GM19240 (cell line): ENCODE measurements around the gene ARHGAP1.
A peak's percentile ranks its signal among the peaks of the same experiment; 100 is the strongest.

Experiments
- DNase-seq: peaks from one replicate; pipeline ENCODE4 v3.0.0; 2011; ENCODE audit warnings: low spot score; ENCODE audit not compliant: insufficient read length

Gene ARHGAP1

DNA sequence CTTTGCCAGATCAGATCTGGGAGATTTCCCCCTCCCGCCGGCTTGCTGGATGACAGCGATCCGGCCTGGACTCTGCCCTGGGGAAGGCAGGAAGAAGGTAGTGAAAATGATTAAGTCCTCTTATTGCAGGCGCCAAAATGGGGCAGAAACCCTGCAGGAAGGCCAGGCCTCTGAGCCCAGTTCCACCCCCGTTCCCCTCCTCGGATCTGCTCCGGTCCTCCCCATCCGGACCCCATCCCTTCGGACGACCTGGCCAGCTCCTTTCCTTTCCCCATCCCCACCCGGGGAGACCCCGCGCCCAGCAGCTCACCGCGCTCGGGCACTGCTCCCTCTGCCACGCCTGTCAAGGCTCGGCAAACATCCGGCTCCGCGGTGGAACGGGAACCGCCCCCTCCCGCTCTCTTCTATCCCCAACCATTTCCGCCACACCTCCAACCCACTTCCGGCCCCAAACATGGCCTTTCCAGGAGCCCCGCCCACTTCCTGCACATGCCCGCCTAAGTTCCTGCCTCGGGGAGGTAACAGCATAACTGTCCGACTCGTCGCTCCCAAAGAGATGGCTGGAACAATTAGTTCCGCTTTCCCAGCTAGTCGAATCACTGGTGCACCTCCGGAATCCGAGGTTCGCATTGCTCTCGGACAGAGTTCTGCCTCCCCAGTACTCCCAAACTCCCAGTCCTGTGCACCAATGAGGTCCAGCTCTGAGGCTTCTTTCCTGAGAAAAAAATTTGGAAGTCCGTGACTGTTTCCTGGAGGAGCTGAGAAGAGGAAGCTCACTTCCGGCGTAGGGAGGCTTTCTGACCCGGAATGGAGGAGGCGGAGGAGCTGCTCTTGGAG, at the start of gene ARHGAP1, which contains the start of gene ZNF408:
Gene ARHGAP1, minus strand, starts transcription at position 379 of the 837 bp plus-strand sequence. CDS start 4,512 bp downstream, outside the sequence.
Gene ZNF408, plus strand, starts transcription at position 791 of the 837 bp plus-strand sequence. Its CDS starts 17 bp downstream, at position 808.
- DNase-seq: peak; percentile 96

DNA sequence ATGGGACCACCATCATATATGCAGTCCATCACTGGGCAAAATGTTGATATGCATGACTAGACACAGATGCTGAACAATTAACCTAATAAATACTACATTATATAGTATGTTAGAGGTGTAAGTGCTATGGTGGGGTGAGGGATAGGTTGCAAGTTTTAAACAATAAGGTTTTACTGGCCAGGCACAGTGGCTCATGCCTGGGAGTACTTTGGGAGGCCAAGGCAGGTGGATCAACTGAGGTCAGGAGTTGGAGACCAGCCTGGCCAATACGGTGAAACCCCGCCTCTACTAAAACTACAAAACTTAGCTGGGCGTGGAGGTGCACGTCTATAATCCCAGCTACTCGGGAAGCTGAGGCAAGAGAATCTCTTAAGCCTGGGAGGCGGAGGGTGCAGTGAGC, 46.7 kb upstream of the ARHGAP1 start:
- DNase-seq: no peak

DNA sequence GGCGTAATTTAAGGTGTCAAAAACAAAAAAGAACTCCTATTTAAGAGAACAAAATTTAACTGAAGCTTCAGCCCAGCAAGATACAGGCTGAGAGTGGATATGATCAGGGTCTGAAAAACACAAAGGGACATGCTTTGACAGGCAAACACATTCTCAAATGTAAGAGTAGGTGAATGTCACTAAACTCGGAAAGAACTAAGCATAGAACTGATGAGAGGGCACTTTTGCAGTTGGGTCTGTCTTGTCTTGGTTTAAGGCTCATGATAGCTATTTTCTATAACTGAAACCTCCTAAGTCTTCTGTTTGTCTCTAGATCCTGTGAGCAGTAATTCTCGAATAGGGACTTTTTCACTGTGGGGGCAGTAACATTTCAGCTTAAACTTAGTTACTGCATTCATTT, 45.6 kb upstream of the ARHGAP1 start:
- DNase-seq: no peak

DNA sequence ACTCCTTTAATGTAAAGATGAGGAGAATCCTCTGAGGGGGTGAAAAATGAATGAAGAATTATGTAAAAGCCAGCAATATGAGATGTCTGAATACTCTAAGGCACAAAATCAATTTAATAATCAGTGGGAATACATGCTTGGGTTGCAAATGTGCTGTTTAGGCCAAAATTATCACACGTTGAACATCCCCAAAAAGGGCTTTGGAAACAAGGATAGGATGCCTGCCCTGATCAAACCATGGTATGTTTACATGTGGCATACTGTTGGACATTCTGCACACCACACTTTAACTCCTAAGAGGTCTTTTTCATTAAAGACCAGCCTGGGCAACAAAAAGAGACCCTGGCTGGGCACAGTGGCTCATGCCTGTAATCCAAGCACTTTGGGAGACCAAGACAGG, 44.9 kb upstream of the ARHGAP1 start:
- no peak for DNase-seq

DNA sequence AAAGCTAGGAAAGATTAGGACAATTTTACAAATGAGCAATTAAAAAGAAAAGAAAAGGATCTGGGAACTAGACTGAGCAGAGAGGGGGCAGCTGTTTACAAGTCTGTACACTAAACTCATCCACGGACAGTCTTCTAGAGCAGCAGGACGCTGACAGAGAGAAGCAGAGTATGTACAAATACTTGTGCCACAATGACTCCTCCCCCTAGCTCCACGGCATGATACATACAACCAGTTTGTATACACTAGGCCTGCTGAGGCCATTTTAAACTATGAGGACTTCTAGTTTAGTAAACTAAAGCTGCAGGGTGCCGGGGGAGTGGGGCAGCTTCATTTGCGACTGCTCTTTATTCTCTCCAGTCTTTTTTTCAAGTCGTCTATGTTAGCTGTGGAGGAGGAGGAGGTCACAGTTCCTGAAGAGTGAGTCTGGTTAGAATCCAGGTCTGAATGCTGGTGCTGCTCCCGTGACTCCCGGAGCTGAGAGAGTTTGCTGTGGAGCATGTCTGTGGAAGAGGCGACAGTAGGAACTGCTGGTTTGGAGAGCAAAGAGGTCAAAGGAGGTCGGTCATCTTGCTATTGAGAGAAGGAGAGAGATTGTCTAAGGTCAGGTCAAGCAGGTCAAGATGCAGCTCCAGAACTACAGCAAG, 43.4 kb upstream of the ARHGAP1 start:
- no peak for DNase-seq

DNA sequence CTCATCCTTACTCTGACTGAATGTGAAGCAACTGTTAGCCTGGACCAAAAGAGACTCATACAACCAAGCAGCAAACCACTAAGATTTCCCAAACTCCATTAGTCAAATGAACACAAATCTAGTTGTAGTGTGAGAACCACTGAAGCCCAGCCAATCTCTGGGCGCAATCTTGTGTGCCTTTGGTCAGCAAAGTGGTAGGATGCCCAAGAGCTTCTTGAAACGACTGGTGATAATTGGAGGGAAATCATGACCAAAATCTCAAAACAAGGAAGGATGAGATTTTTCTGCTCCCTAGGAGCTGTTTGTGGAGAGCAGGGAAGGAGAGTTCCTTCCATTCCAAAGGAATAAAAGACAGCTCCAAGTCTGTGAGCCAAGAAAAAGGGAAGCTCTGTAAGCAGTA, 42.6 kb upstream of the ARHGAP1 start:
- no peak for DNase-seq

DNA sequence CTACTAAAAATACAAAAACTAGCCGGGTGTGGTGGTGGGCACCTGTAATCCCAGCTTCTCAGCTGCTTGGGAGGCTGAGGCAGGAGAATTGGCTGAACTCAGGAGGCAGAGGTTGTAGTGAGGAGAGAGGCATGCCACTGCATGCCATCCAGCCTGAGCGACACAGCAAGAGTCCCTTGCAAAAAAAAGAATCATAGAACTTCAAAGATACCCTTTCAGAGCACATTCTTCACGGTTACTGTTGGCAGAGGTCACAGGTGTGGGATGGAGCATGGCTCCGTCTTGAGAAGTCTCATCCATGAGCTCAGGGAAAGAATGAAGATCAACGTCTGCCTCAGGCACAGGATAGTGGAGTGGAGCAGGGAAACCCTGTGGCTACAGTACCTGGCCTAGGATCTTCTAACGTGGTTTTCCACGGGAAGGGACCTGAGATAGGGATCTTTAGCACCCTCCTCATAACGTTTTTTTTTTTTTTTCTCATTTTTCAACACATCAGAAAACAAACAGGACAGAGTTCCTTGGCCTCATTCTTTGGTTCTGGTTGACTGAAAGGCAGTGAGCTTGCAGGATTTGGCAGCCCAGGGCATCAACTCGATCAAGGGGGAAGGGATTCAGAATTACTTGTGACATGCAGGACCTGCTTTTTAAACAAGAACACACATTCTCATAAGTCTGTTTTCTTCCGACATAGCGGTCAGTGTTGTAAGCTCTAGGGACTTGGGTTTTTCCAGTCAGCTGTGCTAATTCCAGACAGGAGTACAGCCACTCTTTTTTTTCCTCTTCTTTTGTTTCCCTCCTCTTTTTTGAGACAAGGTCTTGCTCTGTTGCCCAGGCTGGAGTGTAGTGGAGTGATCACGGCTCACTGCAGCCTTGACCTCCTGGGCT, 41.4 kb upstream of the ARHGAP1 start:
- no peak for DNase-seq

DNA sequence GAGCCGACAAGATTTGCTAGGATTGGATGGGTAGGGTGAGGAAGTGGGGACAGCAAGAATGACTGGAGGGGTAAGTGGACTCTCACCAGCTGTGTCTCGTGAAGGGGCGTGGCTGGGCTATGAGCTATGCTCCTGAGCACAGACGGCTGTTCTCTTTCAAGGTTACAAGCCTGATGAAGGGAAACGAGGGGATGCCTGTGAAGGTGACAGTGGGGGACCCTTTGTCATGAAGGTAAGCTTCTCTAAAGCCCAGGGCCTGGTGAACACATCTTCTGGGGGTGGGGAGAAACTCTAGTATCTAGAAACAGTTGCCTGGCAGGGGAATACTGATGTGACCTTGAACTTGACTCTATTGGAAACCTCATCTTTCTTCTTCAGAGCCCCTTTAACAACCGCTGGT, 38.5 kb upstream of the ARHGAP1 start:
- no peak for DNase-seq

DNA sequence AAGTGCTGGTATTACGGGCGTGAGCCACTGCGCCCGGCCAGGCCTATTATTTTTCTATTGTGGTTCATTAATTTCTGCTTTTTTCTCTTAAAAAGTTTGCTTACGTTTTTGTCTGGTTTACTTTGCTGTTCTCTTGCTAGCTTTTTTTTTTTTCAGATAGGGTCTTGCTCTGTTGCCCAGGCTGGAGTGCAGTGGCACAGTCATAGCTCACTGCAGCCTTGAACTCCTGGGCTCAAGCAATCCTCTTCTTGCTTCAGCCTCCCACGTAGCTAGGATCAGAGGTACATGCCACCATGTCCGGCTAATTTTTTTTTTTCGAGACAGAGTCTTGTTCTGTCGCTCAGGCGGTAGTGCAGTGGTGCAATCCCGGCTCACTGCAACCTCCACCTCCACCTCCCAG, 37.3 kb upstream of the ARHGAP1 start:
- no peak for DNase-seq

DNA sequence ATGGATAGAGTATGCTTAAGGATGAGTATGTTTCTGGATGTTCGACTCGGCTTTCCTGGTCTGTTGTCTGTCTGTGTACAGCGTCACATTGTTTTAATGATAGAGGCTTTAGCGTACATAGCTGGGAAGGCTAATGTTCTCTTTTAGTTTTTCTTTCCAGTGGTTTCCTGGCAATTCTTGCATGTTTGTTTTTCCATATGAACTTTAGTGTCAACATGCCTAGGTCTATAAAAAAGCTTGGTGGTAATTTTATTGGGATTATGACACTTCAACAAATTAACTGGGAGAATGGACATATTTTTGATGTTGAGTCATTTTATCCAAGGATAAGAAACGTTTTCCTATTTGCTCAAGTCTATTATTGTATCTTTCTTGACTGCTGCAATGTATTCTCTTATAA, 36.2 kb upstream of the ARHGAP1 start:
- DNase-seq: no peak

DNA sequence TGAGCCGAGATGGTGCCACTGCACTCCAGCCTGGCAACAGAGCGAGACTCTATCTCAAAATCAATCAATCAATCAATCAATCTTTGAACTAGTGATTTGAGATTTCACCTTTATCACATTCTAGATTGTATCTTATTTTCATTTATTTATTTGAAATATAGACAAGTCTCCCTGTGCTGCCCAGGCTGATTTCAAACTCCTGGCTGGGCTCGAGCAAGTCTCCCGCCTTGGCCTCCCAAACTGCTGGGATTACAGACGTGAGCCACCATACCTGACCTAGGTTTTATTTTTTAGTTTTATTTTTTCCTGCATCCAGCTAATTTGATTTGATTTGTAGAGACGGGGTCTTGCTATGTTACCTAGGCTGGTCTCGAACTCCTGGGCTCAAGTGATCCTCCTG, 35.7 kb upstream of the ARHGAP1 start:
- DNase-seq: no peak

DNA sequence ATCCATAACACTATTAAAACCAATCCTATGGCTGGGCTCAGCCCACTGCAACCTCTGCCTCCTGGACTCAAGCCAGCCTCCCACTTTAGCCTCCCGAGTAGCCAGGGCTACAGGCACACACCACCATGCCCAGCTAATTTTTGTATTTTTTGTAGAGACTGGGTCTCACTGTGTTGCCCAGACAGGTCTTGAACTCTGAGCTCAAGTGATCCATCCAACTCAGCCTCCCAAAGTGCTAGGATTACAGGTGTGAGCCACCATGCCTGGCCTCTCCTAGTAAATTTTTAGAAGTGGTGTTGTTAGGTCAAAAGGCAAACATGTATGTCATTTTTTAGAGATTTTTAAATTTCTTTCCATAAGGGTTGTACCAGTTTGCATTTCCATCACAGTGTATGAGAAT, 32.8 kb upstream of the ARHGAP1 start:
- DNase-seq: no peak

DNA sequence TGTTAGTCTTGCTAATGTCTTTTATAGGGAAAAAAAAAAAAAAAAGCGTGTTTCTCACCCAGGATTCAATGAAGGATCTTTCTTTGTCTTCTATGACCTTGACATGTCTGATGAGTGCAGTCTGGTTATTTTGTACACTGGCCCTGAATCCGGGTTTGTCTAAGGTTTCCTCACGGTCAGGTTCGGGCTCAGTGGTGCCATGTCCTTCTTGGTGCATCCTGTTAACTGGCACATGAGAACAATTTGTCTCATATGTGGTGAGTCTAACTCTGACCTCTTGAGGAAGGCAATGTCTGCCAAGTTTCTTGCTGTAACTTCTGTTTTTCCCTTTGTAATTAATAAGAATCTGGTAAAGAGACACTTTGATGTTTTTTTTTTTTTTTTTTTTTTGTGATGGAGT, 31.1 kb upstream of the ARHGAP1 start:
- DNase-seq: no peak

DNA sequence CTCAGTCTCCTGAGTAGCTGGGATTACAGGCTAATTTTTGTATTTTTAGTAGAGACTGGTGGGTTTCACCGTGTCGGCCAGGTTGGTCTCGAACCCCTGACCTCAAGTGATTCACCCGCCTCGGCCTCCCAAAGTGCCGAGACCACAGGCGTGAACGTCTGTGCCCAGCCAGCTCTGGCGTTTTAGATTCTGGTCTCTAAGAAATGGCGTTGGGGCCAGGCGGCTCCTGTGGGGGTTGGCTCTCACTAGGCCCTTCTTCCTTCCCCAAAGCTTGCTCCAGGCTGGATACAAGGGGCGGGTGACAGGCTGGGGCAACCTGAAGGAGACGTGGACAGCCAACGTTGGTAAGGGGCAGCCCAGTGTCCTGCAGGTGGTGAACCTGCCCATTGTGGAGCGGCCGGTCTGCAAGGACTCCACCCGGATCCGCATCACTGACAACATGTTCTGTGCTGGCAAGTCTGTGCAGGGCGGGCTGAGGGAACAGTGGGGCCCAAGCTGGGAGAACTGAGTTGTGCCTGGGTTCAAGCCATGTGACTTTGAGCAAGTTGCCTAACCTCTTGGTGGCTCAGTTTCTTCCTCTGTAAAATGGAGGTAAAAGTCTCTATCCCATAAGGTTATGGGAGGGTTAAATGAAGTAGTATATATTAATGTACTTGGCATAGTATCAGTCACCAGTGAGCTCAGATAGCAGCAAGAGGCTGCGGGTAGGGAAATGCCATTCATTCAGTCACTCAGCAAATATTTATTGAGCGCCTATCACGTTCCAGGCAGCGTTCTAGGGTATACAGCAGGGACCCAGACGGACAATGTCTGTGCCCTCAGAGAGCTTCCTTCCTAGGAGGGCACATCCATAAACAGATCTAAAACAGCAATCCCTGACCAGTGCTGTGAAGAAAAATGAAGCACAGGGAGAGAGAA, 28.9 kb upstream of the ARHGAP1 start:
- DNase-seq: no peak

DNA sequence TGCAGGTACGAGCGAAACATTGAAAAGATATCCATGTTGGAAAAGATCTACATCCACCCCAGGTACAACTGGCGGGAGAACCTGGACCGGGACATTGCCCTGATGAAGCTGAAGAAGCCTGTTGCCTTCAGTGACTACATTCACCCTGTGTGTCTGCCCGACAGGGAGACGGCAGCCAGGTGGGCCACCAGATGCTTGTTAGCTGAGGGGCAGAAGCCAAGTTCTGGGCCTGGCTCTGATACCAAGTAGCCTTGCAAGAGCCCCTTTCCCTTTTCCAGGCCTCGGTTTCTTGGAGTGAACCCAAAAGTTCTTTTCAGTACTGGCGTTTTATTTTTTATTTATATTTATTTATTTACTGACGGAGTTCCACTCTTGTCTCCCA, 28.2 kb upstream of the ARHGAP1 start:
- DNase-seq: no peak

DNA sequence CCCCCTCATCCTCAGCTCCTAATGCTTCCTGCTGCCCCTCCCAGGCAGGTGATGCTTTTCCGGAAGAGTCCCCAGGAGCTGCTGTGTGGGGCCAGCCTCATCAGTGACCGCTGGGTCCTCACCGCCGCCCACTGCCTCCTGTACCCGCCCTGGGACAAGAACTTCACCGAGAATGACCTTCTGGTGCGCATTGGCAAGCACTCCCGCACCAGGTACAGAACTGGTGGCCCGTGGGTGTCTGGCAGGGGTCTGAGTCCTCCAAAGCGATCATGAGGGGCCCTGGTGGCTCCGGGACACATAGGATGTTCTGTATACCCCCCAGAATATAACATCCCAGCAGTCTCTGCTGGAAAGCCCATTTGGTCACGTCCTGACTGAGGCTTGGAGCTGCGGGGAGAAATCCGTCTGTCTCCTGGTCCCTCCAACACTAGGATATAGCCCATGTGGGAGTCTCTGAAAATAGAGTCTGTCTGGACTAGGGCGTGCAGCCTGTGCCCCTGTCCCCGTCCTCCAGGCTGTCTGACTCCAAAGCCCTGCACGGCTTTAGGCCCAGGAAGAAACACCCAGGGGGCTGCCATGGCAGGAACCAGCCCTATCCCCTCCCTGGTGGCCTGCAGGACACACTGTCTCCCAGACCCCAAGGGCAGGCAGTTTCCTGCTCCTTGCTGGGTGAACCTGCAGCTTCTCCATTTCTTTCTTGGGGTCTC, 27.7 kb upstream of the ARHGAP1 start:
- no peak for DNase-seq

DNA sequence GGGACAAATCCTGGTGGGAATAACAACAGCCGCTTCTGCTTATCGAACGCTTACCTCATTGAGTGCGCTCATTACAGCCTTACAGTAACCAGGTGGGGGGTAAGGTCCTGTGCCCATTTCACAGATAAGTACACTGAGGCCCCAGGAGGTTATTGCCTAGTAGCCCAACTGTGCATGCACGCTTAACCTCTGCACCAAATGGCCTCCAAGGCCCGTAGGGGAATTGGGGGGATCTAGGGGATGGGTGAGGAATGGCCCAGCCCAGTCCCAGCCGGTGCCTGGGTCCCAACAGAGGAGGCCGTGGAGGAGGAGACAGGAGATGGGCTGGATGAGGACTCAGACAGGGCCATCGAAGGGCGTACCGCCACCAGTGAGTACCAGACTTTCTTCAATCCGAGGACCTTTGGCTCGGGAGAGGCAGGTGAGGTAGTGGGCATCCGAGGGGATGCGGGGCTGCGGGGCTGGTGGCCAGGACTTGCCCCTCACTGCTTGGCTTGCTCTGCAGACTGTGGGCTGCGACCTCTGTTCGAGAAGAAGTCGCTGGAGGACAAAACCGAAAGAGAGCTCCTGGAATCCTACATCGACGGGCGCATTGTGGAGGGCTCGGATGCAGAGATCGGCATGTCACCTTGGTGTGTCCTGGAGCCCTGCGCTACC, 25.9 kb upstream of the ARHGAP1 start:
- DNase-seq: no peak

DNA sequence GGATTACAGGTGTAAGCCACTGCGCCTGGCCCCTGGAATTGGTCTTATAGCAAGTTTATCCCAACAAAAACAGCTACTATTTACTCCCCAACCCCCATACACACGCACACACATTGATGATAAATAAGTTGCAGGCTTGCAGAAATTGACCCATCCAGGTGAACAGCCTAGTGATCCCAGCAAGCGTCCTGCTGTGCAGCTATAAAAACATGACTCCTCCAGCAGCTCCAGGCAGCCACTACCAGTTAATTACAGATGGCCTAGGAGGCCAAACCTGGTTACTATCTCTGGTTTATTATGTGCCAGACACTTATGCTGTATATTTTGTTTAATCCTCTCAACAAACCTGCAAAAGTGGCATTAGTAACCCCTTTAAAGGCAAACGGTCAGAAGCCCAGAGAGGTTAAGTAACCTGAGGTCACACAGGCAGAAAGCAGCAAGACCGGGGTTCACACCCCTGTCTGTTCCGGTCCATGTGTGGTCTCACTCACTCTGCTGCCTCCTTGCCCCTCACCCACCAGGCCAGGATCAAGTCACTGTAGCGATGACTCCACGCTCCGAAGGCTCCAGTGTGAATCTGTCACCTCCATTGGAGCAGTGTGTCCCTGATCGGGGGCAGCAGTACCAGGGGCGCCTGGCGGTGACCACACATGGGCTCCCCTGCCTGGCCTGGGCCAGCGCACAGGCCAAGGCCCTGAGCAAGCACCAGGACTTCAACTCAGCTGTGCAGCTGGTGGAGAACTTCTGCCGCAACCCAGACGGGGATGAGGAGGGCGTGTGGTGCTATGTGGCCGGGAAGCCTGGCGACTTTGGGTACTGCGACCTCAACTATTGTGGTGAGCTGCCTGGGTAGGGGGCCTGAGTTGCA, 25.2 kb upstream of the ARHGAP1 start:
- DNase-seq: no peak

DNA sequence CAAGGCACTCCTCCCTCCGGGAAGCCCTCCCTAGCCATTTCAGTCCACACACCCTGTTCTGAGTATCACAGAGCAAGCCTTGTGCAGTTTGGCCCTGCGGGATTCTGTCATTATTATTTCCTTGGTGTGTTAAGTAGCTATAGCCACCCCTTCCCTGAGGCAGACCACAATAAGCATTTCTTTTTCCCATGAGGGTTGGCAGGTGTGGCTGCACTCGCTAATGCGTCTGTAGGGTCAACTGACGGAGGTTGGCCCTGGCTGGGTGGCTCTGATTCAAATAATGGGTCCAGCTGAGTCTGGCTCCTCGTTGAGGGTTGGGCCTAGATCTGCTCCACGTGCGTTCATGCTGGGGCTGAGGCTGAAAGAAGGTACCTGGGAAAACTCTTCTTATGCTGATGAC, 23.7 kb upstream of the ARHGAP1 start:
- no peak for DNase-seq
